RPMI8226 (cell line): ENCODE data around the gene AGTRAP.

ENCODE experiments used
- DNase-seq: peaks from one replicate; pipeline ENCODE4 v3.0.0-alpha.2; 2015

AGTRAP gene

GRCh38 chr1:11764519-11764918 lies 28.6 kb downstream of the AGTRAP start:
- DNase-seq: no peak

DNA sequence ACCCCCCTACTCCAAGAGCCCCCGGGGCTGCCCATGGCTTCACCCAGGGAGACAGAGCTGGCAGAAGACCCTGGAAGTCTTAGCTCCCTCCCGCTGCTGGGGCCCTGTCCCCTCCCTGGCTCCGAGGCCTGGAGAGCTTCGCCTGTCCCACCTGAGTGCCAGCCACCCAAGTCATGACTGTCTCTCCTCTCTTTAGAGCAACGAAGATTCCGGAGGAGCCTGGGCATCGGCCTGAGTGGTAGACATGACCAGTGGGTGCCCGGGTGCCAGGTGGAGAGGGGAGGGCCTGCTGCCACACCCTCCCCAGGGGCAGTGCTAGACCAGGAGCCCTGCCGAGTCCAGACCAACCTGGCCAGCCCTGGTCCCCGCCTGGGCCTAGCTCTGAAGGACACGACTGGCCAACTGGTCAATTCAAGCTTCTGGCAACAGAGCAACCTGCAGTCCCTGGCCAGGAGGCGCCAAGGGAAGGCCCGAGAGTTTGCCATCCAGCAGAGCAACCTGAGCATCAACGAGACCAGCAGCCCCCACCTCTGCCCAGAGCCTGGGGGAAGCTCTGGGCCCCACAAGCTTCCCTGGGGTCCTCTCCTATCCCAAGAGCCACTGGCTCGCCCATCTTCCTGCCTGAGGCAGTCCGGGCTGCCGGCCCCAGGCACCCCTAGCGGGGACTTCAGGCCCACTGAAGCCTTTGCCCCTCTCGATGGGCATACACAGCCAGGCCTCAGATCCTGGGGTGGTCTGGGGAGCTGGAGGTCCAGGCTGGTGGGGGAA lies 29.9 kb downstream of the AGTRAP start:
- no peak for DNase-seq

- no peak for DNase-seq
Observed at GRCh38 chr1:11766429-11766776, 30.5 kb downstream of the AGTRAP start.

- no peak for DNase-seq
Observed at GRCh38 chr1:11767922-11768704, 32.2 kb downstream of the AGTRAP start.

DNA sequence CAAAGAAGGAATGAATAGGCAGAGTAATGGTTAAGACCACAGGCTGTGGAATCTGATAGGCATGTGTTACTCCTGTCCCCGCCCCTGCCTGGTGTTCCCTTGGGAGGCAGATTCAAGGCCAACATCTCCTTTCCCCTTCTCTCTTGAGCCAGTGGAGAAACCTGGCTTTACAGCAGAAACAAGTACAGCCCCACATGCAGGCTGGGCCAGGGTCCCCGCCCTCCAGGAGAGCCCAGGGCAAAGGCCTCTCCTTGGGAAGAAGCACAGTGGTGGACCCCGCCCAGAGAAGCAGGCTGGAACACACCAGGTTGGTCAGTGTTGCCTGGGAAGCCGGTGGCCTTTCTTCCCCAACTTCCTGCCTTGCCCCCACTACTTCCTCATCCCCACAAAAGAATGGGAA lies 32.9 kb downstream of the AGTRAP start:
- no peak for DNase-seq

DNA sequence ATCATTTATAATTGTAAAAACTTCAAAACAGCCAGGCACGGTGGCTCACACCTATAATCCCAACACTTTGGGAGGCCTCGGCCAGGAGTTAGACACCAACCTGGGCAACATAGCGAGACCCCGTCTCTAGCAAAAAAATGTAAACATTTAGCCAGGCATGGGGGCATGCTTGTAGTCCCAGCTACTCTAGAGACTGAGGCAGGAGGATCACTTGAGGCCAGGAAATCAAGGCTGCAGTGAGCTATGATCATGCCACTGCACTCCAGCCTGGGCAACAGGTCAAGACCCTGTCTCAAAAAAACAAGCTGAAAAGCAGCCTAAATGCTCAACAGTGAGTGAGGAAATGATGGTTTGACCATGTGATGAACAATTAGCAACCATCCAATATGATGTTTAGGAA lies 33.3 kb downstream of the AGTRAP start:
- no peak for DNase-seq

- DNase-seq: no peak
Observed at GRCh38 chr1:11770011-11770410, 34.1 kb downstream of the AGTRAP start.

DNA sequence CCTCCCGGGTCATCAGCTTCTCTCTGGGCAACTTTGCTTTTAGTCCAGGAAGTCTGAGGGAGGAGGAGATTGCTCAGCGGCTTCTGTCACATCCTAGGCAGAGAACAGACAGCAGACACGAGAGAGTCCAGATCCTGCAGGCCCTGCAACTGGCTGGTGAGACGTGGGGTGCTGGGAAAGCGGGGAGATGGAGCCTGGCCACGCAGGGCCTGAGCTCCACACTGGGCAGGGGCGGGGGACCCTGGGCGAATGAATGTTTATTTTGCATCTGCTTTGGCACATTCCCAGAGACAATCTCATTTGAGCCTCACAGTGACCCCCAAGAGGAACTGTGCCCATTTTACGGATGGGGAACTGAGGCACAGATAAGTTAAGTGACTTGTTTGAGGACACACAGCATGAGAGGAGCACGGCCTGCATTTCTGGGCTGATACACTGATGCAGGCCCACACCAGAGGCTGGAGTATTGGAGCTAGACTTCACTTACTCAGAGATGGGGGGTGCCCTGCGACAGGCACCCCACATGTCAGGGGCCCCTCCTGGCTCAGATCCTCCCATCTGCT lies 35.6 kb downstream of the AGTRAP start:
- DNase-seq: no peak

- DNase-seq: no peak
Observed at GRCh38 chr1:11772458-11772857, 36.5 kb downstream of the AGTRAP start.

- no peak for DNase-seq
Observed at GRCh38 chr1:11774753-11775152, 38.8 kb downstream of the AGTRAP start.

GRCh38 chr1:11777658-11778322 lies 41.9 kb downstream of the AGTRAP start:
- DNase-seq: no peak

DNA sequence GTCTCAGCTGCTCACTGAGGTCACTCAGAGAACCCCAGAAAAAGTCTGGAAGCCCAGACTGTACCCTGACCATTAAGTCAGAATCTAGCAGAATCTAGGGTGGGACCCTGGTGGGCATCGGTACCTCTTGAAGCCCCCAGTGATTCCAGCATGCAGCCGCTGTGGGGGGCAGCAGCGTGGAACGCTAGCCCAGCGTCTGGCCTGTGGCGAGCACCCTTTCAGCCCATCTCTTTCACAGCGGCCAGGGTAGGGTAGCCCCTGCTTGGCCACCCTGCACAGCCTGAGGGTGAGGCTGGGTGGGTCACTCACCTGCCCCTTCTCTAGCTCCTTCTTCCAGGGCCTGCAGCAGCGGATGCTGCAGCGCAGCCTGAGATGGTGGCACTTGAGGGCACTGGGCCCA lies 42.4 kb downstream of the AGTRAP start:
- no peak for DNase-seq

GRCh38 chr1:11778844-11779623 lies 43.1 kb downstream of the AGTRAP start:
- no peak for DNase-seq

- no peak for DNase-seq
Observed at GRCh38 chr1:11779715-11780379, 43.9 kb downstream of the AGTRAP start.

DNA sequence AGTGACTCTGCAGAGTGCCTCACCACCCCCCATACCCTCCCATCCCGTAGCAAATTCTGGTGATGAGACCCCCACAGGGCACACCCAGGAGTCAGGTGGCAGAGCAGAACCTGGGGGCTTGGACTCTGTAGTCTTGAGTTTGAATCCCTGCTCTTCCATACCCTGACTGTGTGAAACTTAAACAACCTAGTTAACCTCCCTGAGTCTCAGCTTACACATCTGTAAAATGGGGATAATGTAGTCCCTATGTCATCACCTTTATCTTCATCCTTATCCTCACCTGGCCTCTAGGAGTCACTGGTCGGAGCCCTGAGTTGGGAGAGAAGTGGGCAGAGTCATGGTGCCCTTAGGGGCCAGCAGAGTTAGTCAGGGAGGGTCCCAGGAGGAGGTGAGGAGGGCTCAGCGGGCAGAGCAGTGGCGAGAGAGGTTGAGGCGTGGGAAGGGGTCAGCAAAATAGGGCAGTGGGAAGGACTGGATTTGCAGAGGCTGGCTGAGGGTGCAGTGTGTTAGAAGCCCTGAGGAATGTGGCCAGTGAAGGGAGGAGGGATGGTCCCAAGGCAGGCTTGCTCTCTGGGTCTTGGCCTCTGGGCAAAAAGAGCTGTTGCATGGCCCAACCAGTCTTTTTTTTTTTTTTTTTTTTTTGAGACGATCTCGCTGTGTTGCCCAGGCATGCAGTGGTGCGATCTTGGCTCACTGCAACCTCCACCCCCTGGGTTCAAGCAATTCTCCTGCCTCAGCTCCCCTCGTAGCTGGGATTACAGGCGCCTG lies 44.6 kb downstream of the AGTRAP start:
- DNase-seq: no peak

GRCh38 chr1:11781297-11781696 lies 45.4 kb downstream of the AGTRAP start:
- no peak for DNase-seq

DNA sequence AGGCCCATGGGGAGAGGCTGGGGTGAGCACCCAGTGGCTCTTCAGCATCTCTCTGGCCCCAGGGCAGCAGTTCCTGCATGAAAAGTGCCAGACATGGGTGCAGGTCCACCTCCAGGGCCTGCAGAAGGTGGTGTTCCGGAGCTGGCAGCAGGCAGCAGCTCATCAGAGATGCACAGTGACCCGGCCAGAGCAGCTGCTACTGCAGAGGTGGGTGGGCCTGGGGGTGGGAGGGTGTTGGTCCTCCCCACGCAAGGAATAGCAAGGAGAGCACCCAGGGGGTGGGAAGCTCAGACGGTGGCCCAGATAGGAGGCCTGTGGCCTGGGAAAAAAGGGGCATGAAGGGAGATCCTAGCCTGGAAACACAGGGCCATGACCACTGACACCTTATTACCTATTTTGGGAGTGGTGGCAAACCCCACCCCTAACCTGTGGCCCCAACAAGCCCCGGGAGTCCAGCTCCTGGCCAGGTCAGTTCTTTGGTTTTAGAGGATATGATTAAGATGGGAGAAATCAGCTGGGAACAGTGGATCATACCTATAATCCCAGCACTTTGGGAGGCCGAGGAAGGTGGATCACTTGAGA lies 46.3 kb downstream of the AGTRAP start:
- no peak for DNase-seq

GRCh38 chr1:11783556-11783955 lies 47.6 kb downstream of the AGTRAP start:
- DNase-seq: peak; percentile 49

DNA sequence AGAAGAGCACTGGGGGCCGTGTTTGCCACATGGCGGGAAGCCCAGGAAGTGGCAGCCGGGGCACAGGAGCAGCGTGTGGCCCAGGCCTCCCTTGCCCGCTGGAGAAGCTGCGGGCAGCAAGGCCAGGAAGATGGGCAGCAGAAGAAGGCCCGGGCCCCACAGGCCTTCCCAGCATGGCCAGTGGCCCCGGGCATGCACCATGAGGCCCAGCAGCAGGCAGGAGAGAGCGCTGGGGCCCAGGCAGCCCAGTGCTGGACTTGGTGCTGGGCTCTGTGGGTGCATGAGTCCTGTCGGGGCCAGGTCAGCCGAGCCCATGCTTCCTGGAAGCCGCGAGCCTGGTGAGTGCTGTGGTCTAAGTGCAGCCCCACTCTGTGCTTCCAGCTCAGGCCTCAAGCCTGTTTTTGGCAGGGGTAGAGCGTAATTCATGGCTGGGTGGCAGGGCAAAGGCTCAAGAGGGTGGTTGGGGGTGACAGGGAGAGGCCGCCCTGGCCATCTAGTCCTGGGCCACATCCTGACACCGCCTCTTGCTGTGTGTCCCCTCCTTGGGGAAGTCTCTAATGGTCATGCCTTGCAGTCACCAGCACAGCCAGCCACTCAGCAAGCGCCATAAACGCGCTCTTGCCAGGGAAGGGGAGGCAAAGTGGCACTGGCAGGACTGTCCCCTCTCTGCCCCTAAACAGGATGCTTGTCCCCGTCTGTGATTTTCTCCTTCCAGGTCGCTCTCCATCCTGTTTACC lies 48.5 kb downstream of the AGTRAP start:
- no peak for DNase-seq
